GM06990 (cell line): ENCODE measurements around the gene LBHD1.
A peak's percentile ranks its signal among the peaks of the same experiment; 100 is the strongest.

Experiments
- DNase-seq: peaks from one replicate; pipeline ENCODE4 v3.0.0-alpha.2; 2011; ENCODE audit not compliant: insufficient read length; ENCODE audit errors: extremely low read depth
- H3K27me3 ChIP-seq: replicated peaks from 2 replicates; pipeline ENCODE4 v1.6.0; 2011; ENCODE audit warnings: low read length; ENCODE audit not compliant: control insufficient read depth, insufficient read depth
- H3K36me3 ChIP-seq: 2 replicates; pipeline ENCODE4 v1.5.1; 2011; ENCODE audit warnings: low read length; ENCODE audit not compliant: control insufficient read depth, insufficient read depth
- H3K4me3 ChIP-seq: replicated peaks from 2 replicates; pipeline ENCODE4 v1.5.1; 2011; ENCODE audit warnings: low read depth, mild to moderate bottlenecking, control low read depth, low read length
- CTCF ChIP-seq: IDR thresholded peaks from 2 replicates; pipeline ENCODE4 v1.5.1; 2011; ENCODE audit warnings: low read length, control low read depth, mild to moderate bottlenecking, inconsistent platforms; ENCODE audit not compliant: insufficient read depth, poor library complexity, severe bottlenecking

LBHD1 gene

DNA sequence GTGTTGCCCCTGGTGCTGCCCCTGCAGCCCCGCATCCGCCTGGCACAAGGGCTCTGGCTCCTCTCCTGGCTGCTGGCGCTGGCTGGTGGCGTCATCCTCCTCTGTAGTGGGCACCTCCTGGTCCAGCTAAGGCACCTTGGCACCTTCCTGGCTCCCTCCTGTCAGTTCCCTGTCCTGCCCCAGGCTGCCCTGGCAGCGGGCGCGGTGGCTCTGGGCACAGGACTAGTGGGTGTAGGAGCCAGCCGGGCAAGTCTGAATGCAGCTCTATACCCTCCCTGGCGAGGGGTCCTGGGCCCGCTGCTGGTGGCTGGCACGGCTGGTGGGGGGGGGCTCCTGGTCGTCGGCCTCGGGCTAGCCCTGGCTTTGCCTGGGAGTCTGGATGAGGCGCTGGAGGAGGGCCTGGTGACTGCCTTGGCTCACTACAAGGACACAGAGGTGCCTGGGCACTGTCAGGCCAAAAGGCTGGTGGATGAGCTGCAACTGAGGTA lies 58.7 kb downstream of the LBHD1 start:
- TF ChIP-seq CTCF, result no peak
- Histone ChIP-seq H3K27me3 (no peaks in the 10 kb centered on the region), H3K4me3 (peak overlapping the region; percentile 84), H3K36me3 (peaks cover 7% of the 10 kb centered on the region)
- DNase-seq, result no peak
